T47D (cell line): ENCODE data around the gene RHOB.
A peak's percentile ranks its signal among the peaks of the same experiment; 100 is the strongest.
"Not testable (repeated sequence)": the region's sequence is repeated elsewhere in the genome, so short reads cannot be mapped to it uniquely, and the experiment has no call there.

Experiments used
- DNase-seq, 2 experiments: peaks; one replicate each; pipeline versions ENCODE4 v3.0.0 to v3.0.0-alpha.2; 2011 to 2012; ENCODE audit warnings: low read depth in 1 of 2, low spot score in 1 of 2
- JUND ChIP-seq: IDR thresholded peaks from 2 replicates; pipeline ENCODE4 v1.6.1; 2012; ENCODE audit warnings: low read depth
- in situ Hi-C: cut with HindIII; loops from 2 replicates; pipeline ENCODE4 v1.10.0; 2016; ENCODE audit warnings: low sequenced_read_pairs, low pct_unique_long_range_greater_than_20kb

Gene RHOB

GRCh38 chr2:20434588-20435294, 12.1 kb upstream of the RHOB start:
- no peak for TF ChIP-seq JUND
- in situ Hi-C loops: loop anchor here (25.0 kb wide), 1 partner anchor 203 kb away; no protein-coding TSS in a partner anchor
- DNase-seq: no peak

DNA sequence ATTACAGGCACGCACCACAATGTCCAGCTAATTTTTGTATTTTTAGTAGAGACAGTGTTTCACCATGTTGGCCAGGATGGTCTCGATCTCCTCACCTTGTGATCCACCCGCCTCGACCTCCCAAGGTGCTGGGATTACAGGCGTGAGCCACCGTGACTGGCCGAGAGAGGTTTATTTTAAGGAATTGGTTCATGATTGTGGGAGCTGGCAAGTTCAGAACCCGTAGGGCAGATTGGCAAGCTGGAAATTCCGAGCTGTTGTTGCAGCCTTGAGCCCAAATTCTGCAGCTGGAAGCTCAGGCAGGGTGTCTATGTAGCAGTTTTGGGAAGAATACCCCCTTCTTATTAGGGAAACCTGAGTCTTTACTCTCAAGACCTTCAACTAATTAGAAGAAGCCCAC, 11.4 kb upstream of the RHOB start:
- not testable (repeated sequence) for DNase-seq
- in situ Hi-C loops: loop anchor here (25.0 kb wide), 1 partner anchor 202 kb away; no protein-coding TSS in a partner anchor

DNA sequence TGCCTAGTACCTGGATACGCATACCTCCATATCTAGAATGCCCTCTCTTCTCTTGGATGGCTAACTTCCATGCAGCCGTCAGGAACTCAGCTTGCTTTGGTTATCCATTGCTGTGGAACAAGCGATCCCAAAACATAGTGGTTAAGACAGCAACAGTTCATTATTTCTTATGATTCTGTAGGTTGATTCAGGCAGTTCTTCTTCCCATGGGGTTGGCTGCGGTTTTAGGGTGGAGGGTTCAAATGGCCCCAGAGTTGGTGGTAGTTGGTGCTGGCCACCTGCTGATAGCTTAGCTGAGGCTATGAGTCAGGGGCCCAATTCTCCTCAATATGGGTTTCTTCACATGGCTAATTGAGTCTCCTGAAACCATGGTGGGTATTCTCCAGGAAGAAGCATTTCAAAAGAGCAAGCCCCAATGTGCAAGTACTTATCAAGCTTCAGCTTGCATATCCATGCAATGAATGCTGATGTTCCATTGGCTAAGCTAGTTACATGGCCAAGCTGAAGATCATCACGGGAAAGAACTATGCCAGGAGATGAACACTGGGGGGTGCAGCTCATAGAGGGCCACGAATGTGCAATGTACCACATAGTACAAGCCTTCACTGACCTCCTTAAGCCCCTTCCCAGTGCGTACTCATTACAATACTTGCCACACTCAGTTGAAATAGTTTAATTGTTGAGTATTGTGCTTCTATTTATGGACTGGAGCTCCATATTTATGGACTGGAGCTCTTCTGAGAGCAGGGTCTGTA, 10.0 kb upstream of the RHOB start:
- TF ChIP-seq JUND: no peak
- DNase-seq: no peak
- in situ Hi-C loops: loop anchor here (25.0 kb wide), 1 partner anchor 200 kb away; no protein-coding TSS in a partner anchor

- TF ChIP-seq JUND: peak; percentile 61; the same call in 1 of the 2 replicates
- in situ Hi-C loops: loop anchor here (25.0 kb wide), 1 partner anchor 199 kb away; no protein-coding TSS in a partner anchor
- DNase-seq: peak in 1 of 2 experiments; percentile 63
Observed at GRCh38 chr2:20438334-20439192, 8.3 kb upstream of the RHOB start.

- no peak for DNase-seq
- in situ Hi-C loops: loop anchor here (25.0 kb wide), 1 partner anchor 198 kb away; no protein-coding TSS in a partner anchor
- TF ChIP-seq JUND: no peak
Observed at GRCh38 chr2:20439193-20439475, 7.7 kb upstream of the RHOB start.

DNA sequence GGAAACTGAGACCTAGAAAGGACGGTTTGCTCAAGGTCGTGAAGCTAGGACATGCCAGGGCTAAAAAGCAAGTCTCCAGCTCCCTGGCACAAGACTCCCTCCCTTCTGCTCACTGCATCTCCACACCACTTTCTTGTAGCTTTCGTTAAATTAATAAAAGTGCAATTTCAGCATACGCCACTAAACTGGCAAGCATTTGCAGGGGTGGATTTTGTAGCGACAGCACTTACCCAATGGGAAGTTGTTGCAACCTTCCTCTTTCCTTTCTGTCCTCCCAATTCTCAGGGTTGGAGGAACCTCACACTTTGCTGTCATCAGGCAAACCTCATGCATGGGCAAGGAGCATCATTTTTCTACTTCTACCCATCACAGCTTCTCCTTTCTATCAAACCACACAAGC, 7.4 kb upstream of the RHOB start:
- in situ Hi-C loops: loop anchor here (25.0 kb wide), 1 partner anchor 198 kb away; no protein-coding TSS in a partner anchor
- no peak for TF ChIP-seq JUND
- no peak for DNase-seq

DNA sequence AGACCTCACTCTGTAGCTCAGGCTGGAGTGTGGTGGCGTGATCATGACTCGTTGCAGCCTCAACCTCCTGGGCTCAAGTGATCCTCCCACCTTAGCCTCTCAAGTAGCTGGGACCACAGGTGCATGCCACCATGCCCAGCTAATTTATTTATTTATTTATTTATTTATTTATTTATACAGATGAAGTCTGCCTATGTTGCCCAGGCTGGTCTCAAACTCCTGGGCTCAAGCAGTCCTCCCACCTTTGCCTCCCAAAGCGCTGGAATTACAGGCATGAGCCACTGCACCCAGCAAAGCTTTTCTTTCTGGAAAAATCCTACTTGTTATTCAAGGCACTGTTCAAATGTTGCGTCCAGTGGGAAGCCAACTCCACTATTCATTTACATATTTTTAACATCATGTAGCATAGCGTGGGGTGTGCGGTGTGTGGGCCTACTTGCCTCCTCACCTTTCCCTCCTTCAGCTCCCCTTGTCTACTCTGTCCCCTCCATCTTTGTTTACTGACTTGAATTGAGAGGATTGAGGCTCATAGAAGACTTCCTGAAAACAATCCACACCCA, 6.8 kb upstream of the RHOB start:
- TF ChIP-seq JUND: no peak
- in situ Hi-C loops: loop anchor here (25.0 kb wide), 1 partner anchor 197 kb away; no protein-coding TSS in a partner anchor
- no peak for DNase-seq

- peak in 1 of 2 experiments; percentile 70 for DNase-seq
- no peak for TF ChIP-seq JUND
- in situ Hi-C loops: loop anchor here (25.0 kb wide), 1 partner anchor 194 kb away; no protein-coding TSS in a partner anchor
Observed at GRCh38 chr2:20443276-20443920, 3.5 kb upstream of the RHOB start.

- in situ Hi-C loops: loop anchor here (25.0 kb wide), 1 partner anchor 193 kb away; no protein-coding TSS in a partner anchor
- DNase-seq: peak in 1 of 2 experiments; percentile 55
- TF ChIP-seq JUND: no peak
Observed at GRCh38 chr2:20444101-20444992, 2.5 kb upstream of the RHOB start.

DNA sequence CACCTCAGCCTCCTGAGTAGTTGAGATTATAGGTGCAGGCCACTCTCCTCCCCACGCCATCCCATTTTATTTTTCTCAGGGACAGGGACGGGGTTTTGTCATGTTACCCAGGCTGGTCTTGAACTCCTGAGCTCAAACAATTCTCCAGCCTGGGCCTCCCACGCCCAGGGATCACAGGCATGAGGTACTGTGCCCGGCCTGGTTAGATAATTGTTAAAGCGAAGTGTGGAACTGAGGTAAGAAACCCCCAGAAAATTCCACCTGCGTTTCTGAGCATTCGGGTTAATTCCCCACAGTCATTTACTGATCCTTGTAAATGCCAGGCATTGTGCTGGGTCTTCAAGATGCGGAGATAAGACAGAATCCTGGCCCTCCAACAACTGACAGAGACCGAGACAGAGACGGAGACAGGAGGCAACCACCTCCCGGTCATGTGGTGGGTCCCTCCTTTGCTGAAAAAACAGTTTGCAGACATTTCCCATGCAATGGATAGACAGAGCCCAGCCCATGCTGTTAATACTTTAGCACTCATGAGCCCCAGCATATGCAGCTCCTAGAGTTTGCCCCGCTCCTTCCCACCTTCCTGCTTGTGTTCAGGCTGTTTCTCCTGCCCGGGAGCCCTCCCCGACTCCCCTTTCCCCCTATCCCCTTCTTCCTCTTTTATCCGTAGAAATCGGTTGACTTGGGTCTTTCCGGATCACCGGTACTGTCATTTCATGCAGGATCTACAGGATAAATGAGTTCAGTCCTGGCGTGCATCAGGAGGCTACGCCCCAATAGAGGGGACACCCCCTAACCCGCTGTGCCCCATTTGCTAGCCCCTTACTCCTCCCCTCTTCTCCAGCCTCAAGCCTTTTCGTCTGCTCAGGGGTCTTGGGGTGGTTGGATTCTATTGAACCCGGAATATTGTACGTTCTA, 1.6 kb upstream of the RHOB start:
- DNase-seq: no peak
- no peak for TF ChIP-seq JUND
- in situ Hi-C loops: loop anchor here (25.0 kb wide), 1 partner anchor 192 kb away; no protein-coding TSS in a partner anchor
